ENCODE data around the gene RNF182.

The RNF182 gene

GRCh38 chr6:13924146-13924948 is 405 bp upstream of the RNF182 start:
- Histone ChIP-seq H3K27ac (ENCODE audit: low read depth, low read length) (no peak overlapping the region), H4K5ac (ENCODE audit: low read length) (no peak overlapping the region), H2BK120ac (ENCODE audit: low read depth, low read length) (no peak overlapping the region), H3K79me2 (ENCODE audit: control insufficient read depth, insufficient read depth, low read length) (no peaks in the 10 kb centered on the region), H2AK5ac (ENCODE audit: low read length) (no peak overlapping the region), H3K79me1 (ENCODE audit: low read length) (no peaks in the 10 kb centered on the region), H3K4me3 (ENCODE audit: low read length) (peak overlapping the region; percentile 68), H3K56ac (ENCODE audit: low read length) (peak overlapping the region; percentile 78), H3K18ac (ENCODE audit: low read length) (no peak overlapping the region), H3K36me3 (ENCODE audit: control insufficient read depth, insufficient read depth, low read length) (no peaks in the 10 kb centered on the region), H3K9ac (ENCODE audit: low read length) (peak overlapping the region; percentile 45), H3K4me1 (ENCODE audit: control insufficient read depth, low read depth, low read length) (no peaks in the 10 kb centered on the region), H2BK5ac (ENCODE audit: low read length) (no peak overlapping the region), H2BK15ac (replicated peaks; ENCODE audit: low read depth) (no peak overlapping the region), H3K23ac (ENCODE audit: low read length) (no peak overlapping the region), H3K27me3 (ENCODE audit: insufficient read depth, low read length, poor library complexity) (peaks cover 3% of the 10 kb centered on the region), H3K4ac (ENCODE audit: low read depth, low read length) (no peak overlapping the region), H3K4me2 (ENCODE audit: low read length) (peak overlapping the region; percentile 79), H4K8ac (ENCODE audit: low read depth, low read length) (no peak overlapping the region)
- no CpG with 5 or more reads among the region's 37 CpGs for WGBS (ENCODE audit: extremely low coverage, insufficient coverage, low lambda C conversion rate)
- DNase-seq = peak; percentile 80

GRCh38 chr6:13926378-13926777 is 1.6 kb downstream of the RNF182 start:
- H4K8ac ChIP-seq (ENCODE audit: low read depth, low read length) = no peak overlapping the region
- H3K79me2 ChIP-seq (ENCODE audit: control insufficient read depth, insufficient read depth, low read length) = no peaks in the 10 kb centered on the region
- H3K27me3 ChIP-seq (ENCODE audit: insufficient read depth, low read length, poor library complexity) = peaks cover 3% of the 10 kb centered on the region
- no peak overlapping the region for H3K23ac ChIP-seq (ENCODE audit: low read length)
- H3K9ac ChIP-seq (ENCODE audit: low read length) = no peak overlapping the region
- no peaks in the 10 kb centered on the region for H3K79me1 ChIP-seq (ENCODE audit: low read length)
- no peak overlapping the region for H2BK120ac ChIP-seq (ENCODE audit: low read depth, low read length)
- no peak overlapping the region for H3K18ac ChIP-seq (ENCODE audit: low read length)
- no peak overlapping the region for H2BK15ac ChIP-seq (replicated peaks; ENCODE audit: low read depth)
- no peak overlapping the region for H4K5ac ChIP-seq (ENCODE audit: low read length)
- no peaks in the 10 kb centered on the region for H3K4me1 ChIP-seq (ENCODE audit: control insufficient read depth, low read depth, low read length)
- no peak overlapping the region for H2BK5ac ChIP-seq (ENCODE audit: low read length)
- DNase-seq = no peak
- no CpG with 5 or more reads among the region's 4 CpGs for WGBS (ENCODE audit: extremely low coverage, insufficient coverage, low lambda C conversion rate)
- H3K56ac ChIP-seq (ENCODE audit: low read length) = no peak overlapping the region
- no peaks in the 10 kb centered on the region for H3K36me3 ChIP-seq (ENCODE audit: control insufficient read depth, insufficient read depth, low read length)
- no peak overlapping the region for H3K4me2 ChIP-seq (ENCODE audit: low read length)
- no peak overlapping the region for H3K4ac ChIP-seq (ENCODE audit: low read depth, low read length)
- no peak overlapping the region for H3K4me3 ChIP-seq (ENCODE audit: low read length)
- no peak overlapping the region for H3K27ac ChIP-seq (ENCODE audit: low read depth, low read length)
- no peak overlapping the region for H2AK5ac ChIP-seq (ENCODE audit: low read length)

- no peak overlapping the region for H3K27ac ChIP-seq (ENCODE audit: low read depth, low read length)
- no peak overlapping the region for H4K5ac ChIP-seq (ENCODE audit: low read length)
- no peak overlapping the region for H3K9ac ChIP-seq (ENCODE audit: low read length)
- no peak overlapping the region for H3K4me2 ChIP-seq (ENCODE audit: low read length)
- H3K4me1 ChIP-seq (ENCODE audit: control insufficient read depth, low read depth, low read length) = no peaks in the 10 kb centered on the region
- no peaks in the 10 kb centered on the region for H3K79me2 ChIP-seq (ENCODE audit: control insufficient read depth, insufficient read depth, low read length)
- DNase-seq = peak; percentile 22
- H3K56ac ChIP-seq (ENCODE audit: low read length) = no peak overlapping the region
- no peak overlapping the region for H2BK5ac ChIP-seq (ENCODE audit: low read length)
- H3K4me3 ChIP-seq (ENCODE audit: low read length) = no peak overlapping the region
- no peak overlapping the region for H4K8ac ChIP-seq (ENCODE audit: low read depth, low read length)
- no peak overlapping the region for H2AK5ac ChIP-seq (ENCODE audit: low read length)
- no peak overlapping the region for H2BK120ac ChIP-seq (ENCODE audit: low read depth, low read length)
- no peaks in the 10 kb centered on the region for H3K36me3 ChIP-seq (ENCODE audit: control insufficient read depth, insufficient read depth, low read length)
- H3K18ac ChIP-seq (ENCODE audit: low read length) = no peak overlapping the region
- H2BK15ac ChIP-seq (replicated peaks; ENCODE audit: low read depth) = no peak overlapping the region
- peaks cover 3% of the 10 kb centered on the region for H3K27me3 ChIP-seq (ENCODE audit: insufficient read depth, low read length, poor library complexity)
- WGBS (ENCODE audit: extremely low coverage, insufficient coverage, low lambda C conversion rate) = no CpG with 5 or more reads among the region's 3 CpGs
- no peaks in the 10 kb centered on the region for H3K79me1 ChIP-seq (ENCODE audit: low read length)
- H3K23ac ChIP-seq (ENCODE audit: low read length) = no peak overlapping the region
- no peak overlapping the region for H3K4ac ChIP-seq (ENCODE audit: low read depth, low read length)
Observed at GRCh38 chr6:13927203-13927602, 2.5 kb downstream of the RNF182 start.

GRCh38 chr6:13929196-13929595 is 4.4 kb downstream of the RNF182 start:
- Histone ChIP-seq H3K27ac (ENCODE audit: low read depth, low read length) (no peak overlapping the region), H3K4ac (ENCODE audit: low read depth, low read length) (no peak overlapping the region), H3K4me3 (ENCODE audit: low read length) (no peak overlapping the region), H3K79me2 (ENCODE audit: control insufficient read depth, insufficient read depth, low read length) (no peaks in the 10 kb centered on the region), H3K4me2 (ENCODE audit: low read length) (no peak overlapping the region), H3K18ac (ENCODE audit: low read length) (no peak overlapping the region), H4K8ac (ENCODE audit: low read depth, low read length) (no peak overlapping the region), H2AK5ac (ENCODE audit: low read length) (no peak overlapping the region), H2BK15ac (replicated peaks; ENCODE audit: low read depth) (no peak overlapping the region), H3K9ac (ENCODE audit: low read length) (no peak overlapping the region), H2BK120ac (ENCODE audit: low read depth, low read length) (no peak overlapping the region), H3K79me1 (ENCODE audit: low read length) (no peaks in the 10 kb centered on the region), H3K56ac (ENCODE audit: low read length) (no peak overlapping the region), H2BK5ac (ENCODE audit: low read length) (no peak overlapping the region), H3K23ac (ENCODE audit: low read length) (no peak overlapping the region), H3K4me1 (ENCODE audit: control insufficient read depth, low read depth, low read length) (no peaks in the 10 kb centered on the region), H3K27me3 (ENCODE audit: insufficient read depth, low read length, poor library complexity) (peaks cover 3% of the 10 kb centered on the region), H3K36me3 (ENCODE audit: control insufficient read depth, insufficient read depth, low read length) (no peaks in the 10 kb centered on the region), H4K5ac (ENCODE audit: low read length) (no peak overlapping the region)
- no peak for DNase-seq

GRCh38 chr6:13931797-13932402 is 7.1 kb downstream of the RNF182 start:
- Histone ChIP-seq H2BK120ac (ENCODE audit: low read depth, low read length) (no peak overlapping the region), H3K79me2 (ENCODE audit: control insufficient read depth, insufficient read depth, low read length) (no peaks in the 10 kb centered on the region), H2BK15ac (replicated peaks; ENCODE audit: low read depth) (no peak overlapping the region), H2BK5ac (ENCODE audit: low read length) (no peak overlapping the region), H3K4ac (ENCODE audit: low read depth, low read length) (no peak overlapping the region), H4K8ac (ENCODE audit: low read depth, low read length) (no peak overlapping the region), H2AK5ac (ENCODE audit: low read length) (no peak overlapping the region), H3K79me1 (ENCODE audit: low read length) (no peaks in the 10 kb centered on the region), H3K36me3 (ENCODE audit: control insufficient read depth, insufficient read depth, low read length) (no peaks in the 10 kb centered on the region), H3K4me2 (ENCODE audit: low read length) (no peak overlapping the region), H3K23ac (ENCODE audit: low read length) (no peak overlapping the region), H3K4me1 (ENCODE audit: control insufficient read depth, low read depth, low read length) (no peaks in the 10 kb centered on the region), H3K56ac (ENCODE audit: low read length) (no peak overlapping the region), H4K5ac (ENCODE audit: low read length) (no peak overlapping the region), H3K9ac (ENCODE audit: low read length) (no peak overlapping the region), H3K18ac (ENCODE audit: low read length) (no peak overlapping the region), H3K27me3 (ENCODE audit: insufficient read depth, low read length, poor library complexity) (no peaks in the 10 kb centered on the region), H3K27ac (ENCODE audit: low read depth, low read length) (no peak overlapping the region), H3K4me3 (ENCODE audit: low read length) (no peak overlapping the region)
- WGBS (ENCODE audit: extremely low coverage, insufficient coverage, low lambda C conversion rate) = no CpG with 5 or more reads among the region's 1 CpG
- DNase-seq = no peak

All from mesendoderm (in vitro differentiated cells).